HG02852 (cell line): ENCODE measurements around the gene UQCRH.
"Not testable (repeated sequence)": the region's sequence is repeated elsewhere in the genome, so short reads cannot be mapped to it uniquely, and the experiment has no call there.

Experiments used
- ATAC-seq: cut with Tn5 transposase; IDR thresholded peaks from one replicate; pipeline ENCODE4 v1.9.1; 2021; ENCODE audit warnings: mild to moderate bottlenecking, moderate library complexity; ENCODE audit not compliant: unreplicated experiment

UQCRH gene

GRCh38 chr1:46298387-46298786 is 5.1 kb upstream of the UQCRH start:
- ATAC-seq, result no peak

GRCh38 chr1:46300673-46301405 is 2.7 kb upstream of the UQCRH start:
- no peak for ATAC-seq

- no peak for ATAC-seq
These were observed 2.1 kb upstream of the UQCRH start for GRCh38 chr1:46301406-46301807.

- ATAC-seq, result peak; percentile 28
These were observed 1.5 kb upstream of the UQCRH start for GRCh38 chr1:46301808-46302640.

GRCh38 chr1:46302641-46303037 is 859 bp upstream of the UQCRH start:
- ATAC-seq, result peak; percentile 7

GRCh38 chr1:46303872-46304326 is 401 bp downstream of the UQCRH start:
- ATAC-seq, result no peak

GRCh38 chr1:46306159-46306530 is 2.6 kb downstream of the UQCRH start:
- ATAC-seq, result no peak

GRCh38 chr1:46309401-46310159 is 6.1 kb downstream of the UQCRH start:
- no peak for ATAC-seq

- ATAC-seq, result no peak
These were observed 6.8 kb downstream of the UQCRH start for GRCh38 chr1:46310321-46310720.

GRCh38 chr1:46315669-46316403 is 12.3 kb downstream of the UQCRH start:
- ATAC-seq, result no peak

- ATAC-seq, result no peak
These were observed 13.8 kb downstream of the UQCRH start for GRCh38 chr1:46317323-46317722.

- ATAC-seq, result not testable (repeated sequence)
These were observed 15.8 kb downstream of the UQCRH start for GRCh38 chr1:46319301-46319700.

- not testable (repeated sequence) for ATAC-seq
These were observed 16.7 kb downstream of the UQCRH start for GRCh38 chr1:46319960-46320914.

GRCh38 chr1:46322191-46322590 is 18.7 kb downstream of the UQCRH start:
- not testable (repeated sequence) for ATAC-seq

- ATAC-seq, result not testable (repeated sequence)
These were observed 22.0 kb downstream of the UQCRH start for GRCh38 chr1:46325285-46326076.

GRCh38 chr1:46328182-46328581 is 24.7 kb downstream of the UQCRH start:
- ATAC-seq, result not testable (repeated sequence)

- ATAC-seq, result not testable (repeated sequence)
These were observed 26.3 kb downstream of the UQCRH start for GRCh38 chr1:46329807-46330206.

- ATAC-seq, result not testable (repeated sequence)
These were observed 26.9 kb downstream of the UQCRH start for GRCh38 chr1:46330381-46330780.
